Stimulated activated CD4-positive, alpha-beta T cell treated with anti-CD3 and anti-CD28 coated beads, Interleukin-1b, Interleukin-23, amount 100 ng/mL, for 1 hour (primary cell): Measurements from ENCODE around the gene IFT88.
"Not testable (repeated sequence)": the region's sequence is repeated elsewhere in the genome, so short reads cannot be mapped to it uniquely, and the experiment has no call there.

ENCODE experiments used
- DNase-seq, 2 donors: peaks; one replicate each; pipeline ENCODE4 v3.0.0-alpha.2; 2020; ENCODE audit warnings: low read depth in 2 of 2

IFT88 gene

DNA sequence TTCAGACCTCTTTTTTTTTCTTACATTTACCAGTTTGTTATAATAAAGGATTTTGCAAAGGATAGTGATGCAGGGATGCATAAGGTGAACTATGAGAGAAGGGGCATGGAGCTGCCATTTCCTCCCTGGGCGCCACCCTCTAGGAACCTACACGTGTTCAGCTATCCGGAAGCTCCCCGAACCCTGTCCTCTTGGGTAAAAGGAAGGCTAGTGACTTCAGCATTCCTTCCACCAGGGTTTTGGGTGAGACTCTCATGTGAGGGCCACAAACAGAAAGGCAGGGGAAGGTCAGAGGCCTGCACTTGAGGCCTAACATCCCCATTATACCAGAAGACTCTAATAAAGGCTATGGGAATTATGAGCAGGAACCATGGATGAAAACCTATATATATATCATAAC lies 57.3 kb downstream of the IFT88 start:
- no peak for DNase-seq

DNA sequence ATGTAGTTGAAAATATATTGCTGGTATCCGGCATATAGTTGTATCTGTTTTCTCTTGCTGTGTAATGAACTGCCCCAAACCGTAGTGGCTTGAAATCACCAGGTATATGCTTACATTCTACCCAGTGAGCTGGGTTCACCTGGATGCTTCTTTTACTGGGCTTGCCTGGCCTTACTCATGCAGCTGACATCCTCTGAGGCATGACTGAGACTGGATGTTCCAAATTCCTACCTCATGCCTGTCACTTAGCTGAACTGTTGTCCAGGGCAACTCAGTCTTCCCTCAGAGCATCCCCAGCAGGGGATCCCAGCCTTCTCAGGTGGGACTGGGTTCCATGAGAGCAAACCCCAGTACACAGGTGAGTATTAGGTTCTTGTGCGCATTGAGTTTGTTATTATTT lies 66.8 kb downstream of the IFT88 start:
- DNase-seq = no peak

DNA sequence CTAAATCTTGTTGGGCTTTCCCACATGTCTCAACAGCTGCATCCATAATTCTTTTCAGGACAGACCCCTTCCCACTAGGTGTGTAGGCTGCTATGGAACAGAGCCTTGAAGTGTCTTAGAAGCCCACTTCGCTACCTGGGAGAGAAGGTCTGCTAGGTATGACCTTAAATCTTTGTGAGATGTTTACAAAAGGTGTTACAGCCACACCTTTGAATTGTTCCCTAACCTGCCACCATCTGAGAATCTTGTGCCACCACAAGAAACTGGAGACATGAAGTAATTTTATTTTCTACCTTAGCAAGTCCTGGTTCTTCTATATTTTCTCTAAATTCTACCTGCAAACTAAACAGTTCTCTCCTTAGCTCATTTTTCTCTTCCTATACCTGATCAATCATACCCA lies 69.1 kb downstream of the IFT88 start:
- DNase-seq = no peak

DNA sequence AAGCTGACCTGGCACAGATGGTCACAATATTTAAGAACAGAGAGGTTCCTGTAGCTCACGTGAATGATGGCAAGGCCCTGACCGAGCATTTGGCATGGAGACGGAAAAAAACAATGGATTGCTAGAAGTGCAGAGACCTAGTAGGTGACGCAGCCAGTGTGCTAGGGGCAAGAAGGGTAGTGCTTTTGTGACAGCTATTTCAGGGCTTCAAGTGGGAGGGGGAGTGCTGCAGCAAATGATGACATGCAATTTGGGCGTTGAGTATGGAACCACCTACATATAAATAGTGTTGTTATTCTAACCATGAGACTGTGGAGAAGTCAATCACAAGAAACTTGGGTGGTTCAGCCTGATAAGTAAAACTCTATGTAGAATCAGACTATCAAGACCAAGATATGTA lies 70.9 kb downstream of the IFT88 start:
- no peak for DNase-seq

DNA sequence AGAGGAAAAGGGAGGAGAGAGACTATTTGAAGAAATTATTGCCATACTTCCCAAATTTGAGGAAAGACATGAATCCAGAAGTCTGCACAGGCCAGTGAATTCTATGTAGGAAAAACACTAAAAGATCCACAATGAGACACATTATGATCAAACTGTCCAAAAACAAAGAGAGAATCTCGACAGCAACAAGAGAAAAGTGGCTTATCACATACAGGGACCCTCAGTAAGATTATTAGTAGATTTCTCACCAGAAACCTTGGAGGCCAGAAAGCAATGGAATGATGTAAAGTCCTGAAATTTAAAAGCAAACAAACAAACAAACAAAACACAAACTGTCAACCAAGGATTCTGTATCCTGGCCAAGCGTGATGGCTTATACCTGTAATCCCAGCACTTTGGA lies 80.8 kb downstream of the IFT88 start:
- DNase-seq = no peak

DNA sequence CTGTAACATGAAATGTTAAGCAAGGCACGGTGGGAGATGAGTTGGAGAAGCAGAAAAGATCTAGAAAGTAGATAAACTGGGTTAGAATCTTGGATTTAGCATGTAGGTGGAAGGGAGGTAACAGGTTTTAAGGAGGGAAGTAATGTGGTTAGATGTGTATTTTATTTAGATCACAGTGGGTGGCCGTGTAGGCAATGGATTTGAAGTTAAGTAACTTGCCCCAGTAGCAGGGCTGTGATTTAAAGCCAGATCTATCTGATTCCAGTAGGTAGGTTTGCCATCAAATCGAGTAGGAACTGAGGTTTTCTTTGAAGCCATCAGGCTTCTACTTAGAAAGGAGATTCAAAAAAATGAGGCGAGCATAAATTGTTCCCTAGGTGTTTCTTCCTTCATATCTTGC lies 86.0 kb downstream of the IFT88 start:
- DNase-seq = no peak

DNA sequence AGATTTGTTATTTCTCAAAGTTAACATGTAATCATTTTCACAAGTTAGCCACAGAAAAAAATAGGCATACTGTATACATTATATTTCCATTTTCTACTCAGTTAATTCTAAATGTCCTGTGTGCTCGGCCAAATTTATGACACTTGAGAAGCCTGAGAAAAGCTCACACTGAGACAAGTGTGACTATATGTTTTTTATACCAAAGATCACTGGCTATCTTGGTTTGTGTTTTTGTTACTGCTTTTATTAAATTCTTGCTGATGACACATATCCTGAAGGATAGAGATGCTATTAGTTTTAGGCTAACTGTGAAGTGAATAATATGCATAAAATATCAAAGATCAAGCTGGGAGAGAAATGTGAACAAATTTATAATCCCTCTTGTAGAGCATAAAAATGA lies 87.2 kb downstream of the IFT88 start:
- no peak for DNase-seq

DNA sequence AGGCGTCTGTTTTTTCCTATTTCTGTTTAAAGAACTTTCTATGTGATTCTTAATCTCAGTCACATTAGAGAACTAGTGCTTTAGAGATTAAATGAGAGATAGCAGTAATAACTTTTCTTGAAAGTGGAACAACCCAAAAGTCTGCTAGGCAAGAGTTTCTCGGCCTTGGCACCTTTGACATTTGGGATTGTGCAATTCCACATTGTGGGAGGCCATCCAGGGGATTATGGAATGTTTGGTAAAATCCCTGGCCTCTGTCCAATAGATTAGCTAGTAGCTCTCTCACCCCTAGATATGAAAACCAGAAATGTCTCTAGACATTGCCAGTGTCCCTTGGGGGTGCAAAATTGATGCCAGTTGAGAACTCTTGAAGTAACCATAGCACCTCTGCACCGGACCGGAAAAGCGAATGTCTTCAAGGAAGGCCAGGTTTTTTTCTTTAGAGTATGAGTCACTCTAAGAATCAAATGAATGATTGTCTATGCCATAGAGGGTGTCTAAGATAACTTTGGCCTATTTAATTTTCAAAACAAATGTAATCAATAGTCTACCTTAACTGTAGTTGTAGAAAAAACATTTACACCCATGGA lies 91.6 kb downstream of the IFT88 start:
- no peak for DNase-seq

DNA sequence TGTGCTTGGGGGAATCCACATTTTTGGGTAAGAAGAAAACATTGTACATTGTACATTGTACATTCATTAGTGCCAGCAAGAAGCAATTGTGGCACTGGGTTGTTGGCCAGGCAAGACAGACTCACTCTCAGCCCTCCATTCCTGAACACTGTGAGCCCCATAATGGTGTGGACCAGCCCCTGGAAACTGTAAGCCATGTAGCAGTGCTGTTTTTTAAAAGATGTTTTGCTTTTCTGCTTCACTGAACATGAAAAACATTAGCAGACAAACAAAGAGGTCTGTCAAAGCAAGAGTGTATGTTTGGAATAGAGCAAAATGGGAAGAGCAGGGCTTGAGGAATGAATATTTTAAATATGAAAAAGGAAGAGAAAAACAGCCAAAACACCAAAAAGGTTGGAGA lies 97.4 kb downstream of the IFT88 start:
- no peak for DNase-seq

DNA sequence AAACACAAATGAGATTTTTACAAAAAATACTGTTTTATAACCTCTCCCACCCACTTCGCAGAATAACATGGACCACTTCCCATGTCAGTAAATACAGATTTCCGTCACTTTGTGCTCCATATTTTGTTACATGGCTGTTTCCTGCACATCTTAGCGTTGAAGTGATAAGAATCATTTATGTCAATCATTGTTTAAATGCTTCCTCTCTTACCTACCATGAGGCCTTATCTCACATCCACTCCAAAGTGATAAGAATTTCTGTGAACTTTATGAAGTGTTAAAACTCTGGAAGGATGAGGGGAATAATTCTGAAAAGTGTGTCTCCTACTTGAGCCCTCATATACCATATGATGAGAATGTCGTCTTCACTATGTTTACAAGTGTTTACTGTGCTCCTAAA lies 100.0 kb downstream of the IFT88 start:
- DNase-seq = no peak

DNA sequence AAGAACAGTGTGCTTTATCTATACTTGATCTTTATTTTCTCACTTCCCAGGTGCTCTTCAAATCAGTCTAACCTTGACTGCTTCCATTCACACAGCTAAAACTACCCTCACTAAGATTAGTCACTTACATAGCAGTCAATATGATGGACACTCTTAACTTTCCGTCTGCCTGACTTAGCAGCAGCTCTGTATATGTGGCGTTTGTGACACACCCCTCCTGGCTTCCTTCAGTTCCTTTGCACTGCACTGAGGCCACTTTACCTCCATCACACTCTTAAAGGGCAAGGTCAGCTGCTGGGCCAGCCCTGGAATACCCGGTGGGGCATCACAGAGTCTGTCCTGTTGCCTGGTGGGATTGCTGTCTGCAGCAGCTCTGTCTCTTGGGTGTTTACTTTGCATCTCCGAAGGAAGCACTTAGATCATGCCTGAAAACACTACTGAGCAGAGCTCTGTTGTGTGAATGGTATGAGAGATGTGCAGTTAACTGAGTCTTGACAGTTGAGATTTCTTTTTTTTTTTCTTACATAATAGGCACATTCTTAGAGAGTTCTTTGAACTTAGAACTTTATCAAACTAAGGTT lies 101.0 kb downstream of the IFT88 start:
- DNase-seq = no peak

DNA sequence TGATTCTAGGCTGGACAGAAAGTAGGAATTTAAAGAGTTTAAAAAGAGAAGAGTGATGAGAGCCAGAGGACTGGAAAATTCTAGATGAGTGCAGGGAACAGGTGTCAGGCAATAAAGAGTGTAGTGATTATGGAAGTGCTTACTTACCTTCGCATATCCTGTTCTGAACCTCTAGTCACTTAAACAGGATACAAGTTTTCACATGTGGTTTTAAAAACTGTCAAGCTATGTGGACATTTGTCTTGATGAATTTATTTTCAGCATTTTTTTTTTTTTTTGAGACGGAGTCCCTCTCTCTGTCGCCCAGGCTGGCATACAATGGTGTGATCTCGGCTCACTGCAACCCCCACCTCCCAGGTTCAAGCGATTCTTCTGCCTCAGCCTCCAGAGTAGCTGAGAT lies 102.2 kb downstream of the IFT88 start:
- no peak for DNase-seq

DNA sequence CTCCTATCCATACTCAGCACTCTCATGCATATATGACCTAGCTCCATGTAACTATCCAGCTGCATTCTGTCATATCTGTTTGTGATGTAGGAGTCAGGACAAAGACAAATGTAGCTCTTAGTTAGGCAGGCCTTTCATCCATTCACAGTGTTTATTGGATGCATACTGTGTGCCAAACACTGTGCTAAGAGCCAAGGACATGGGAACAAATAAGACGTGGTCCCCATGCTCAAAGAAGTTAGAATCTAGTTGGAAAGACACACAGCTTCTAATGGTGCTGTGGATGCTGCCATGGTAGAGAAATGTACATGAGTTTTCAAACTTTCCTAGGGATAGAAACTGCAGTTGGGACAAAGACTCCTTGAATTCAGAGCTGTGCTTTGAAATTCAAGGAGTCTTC lies 104.8 kb downstream of the IFT88 start:
- no peak for DNase-seq

DNA sequence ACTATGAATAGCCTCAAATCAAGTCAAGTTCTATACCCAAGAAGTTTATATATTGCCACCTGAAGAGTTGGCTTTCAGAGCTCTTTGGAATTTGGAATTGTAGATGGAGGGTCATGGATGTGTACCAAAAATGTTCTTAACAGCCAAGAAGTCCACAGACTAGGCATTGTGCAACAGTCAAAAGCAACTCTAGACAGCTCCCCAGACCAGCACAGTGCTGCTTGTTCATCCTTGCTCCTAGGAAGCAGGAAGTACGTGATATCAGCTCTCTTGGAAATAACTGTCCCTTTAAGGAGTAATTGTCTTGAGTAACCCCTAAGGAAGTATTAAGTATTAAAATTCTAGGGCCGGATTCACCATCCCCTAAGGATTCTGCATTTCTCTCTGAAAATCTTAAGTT lies 105.8 kb downstream of the IFT88 start:
- DNase-seq = no peak

DNA sequence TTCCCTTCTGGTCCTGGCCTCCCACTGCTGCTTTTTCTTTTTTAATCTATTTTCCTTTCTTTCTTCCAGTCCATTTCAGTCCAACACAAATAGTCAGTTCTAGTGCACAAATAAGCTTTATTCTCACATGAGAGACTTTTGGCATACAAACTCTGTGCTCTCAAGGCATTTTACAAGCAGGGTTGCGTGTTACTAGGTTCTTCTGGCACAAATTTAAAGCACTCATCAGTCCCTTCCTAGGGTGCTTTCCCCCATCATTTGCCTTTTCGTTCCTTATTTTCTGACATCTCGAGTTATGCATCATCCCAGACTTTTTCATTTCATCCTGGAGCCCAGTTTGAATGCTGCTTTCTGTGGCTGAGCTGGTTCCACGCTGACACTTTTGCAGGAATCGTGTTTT lies 106.8 kb downstream of the IFT88 start:
- no peak for DNase-seq

DNA sequence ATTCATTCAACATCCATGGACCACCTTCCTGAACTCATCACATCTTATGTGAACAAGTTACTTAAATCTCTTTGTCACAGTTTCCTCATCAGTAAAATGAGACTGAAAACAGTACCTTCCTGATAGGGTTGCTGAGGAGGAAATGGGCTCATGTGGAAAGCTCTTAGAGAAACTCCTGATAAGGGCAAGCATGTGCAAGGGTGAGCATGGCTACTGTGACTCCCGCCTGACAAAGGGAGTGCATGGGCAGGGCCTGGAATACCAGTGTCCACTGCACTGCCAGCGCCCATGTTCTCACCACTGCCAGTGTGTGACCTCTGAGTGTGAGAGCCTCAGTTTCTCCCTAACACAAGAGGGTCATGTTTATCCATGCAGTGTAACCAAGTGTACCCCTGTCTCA lies 109.3 kb downstream of the IFT88 start:
- no peak for DNase-seq

DNA sequence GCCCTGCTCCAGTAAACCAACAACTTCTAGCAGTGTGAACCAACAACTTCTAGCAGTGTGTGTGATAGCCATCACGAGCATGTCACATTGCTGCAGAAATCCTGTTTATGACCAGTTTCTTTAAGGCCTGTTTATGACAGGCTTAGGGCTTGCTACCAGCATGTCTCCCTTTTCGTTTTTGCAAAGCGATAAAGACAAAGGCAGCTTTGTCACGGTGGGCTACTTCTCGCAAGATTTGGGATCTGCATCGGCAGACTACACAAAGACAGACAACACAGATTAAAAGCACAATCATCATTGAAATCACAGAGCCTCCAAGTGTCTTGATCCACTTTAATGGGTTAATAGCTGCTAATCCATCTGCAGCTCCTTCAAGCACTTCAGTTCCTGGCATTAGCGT lies 111.6 kb downstream of the IFT88 start:
- not testable (repeated sequence) for DNase-seq

DNA sequence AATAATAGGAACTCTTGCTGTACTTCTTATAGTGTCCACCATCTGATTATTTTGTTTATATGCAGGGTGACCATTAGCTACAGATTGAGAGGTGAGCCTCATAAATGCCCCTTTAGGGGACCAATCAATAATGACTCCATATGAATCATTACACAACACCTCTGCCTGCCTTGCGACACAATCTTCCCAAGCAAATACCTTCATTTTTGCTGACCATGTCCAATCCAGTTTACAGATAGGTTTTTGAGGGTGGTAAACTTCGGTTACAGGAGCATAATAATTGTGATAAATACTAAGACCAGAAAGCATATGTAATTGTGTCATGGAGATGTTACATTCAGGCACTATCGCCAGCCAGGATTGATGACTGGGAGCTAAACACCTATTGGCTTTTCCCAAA lies 112.9 kb downstream of the IFT88 start:
- DNase-seq = no peak

DNA sequence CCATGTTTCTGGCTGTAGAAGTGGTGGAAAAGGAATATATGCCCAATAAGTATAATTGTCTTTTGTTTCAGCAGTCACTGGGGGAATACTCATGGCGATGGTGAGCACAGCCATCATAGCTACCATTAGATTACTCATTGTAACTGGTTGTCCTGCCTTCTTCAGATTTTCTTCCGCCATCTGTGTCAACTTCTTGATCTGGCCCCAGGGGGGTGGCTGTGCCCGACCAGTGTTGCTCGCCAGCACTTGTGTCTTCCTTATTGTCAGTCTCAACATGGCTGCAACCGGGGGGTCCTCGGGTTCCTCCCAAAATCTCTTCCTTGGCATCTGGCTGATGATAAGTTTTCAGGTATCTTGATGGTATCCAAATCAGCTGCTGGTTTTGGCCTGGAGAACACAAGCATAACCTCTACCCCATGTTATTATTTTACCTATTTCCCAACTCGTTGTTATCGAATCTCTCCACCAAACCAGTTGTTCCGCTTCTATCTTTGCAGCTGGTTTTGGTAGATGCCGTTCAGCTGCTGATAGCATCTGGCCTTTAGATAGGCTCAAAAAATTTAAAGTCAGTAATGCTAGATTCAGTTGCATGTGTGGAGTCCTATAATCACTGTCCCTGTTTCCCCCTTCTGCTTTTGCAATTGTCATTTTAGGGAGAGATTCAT lies 113.6 kb downstream of the IFT88 start:
- no peak for DNase-seq

DNA sequence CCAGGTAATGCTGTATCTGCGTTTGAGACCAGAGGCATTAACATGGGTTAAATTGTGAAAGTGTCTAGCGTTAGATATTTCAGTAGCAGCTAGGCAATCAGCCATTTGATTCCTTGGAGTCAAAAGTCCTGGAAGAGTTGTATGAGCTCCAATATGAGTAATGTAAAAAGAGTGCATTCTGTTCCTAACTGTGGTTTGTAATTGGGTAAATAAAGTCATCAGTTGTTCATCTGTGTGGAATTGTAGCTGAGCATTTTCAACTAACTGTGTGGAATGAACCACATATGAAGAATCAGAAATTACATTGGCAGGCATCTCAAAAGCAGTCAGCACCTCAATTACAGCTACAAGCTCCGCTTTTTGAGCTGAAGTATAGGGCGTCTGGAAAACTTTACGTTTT lies 114.5 kb downstream of the IFT88 start:
- DNase-seq = not testable (repeated sequence)

DNA sequence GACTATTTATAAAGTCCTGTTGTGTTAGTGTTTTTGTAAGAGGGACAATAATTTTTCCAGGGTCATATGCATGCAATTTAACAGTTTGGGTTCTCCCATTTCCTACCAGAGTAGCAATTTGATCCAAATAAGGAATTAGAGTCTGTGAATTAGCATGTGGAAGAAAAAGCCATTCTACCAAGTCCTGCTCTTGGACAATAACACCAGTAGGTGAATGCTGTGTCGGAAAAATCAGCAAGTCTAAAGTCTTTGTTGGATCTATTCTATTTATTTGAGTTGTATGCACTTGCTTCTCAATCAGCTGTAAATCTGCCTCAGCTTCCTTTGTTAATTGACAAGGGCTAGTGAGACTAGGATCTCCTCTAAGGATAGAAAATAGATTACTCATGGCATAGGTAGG lies 115.1 kb downstream of the IFT88 start:
- DNase-seq = no peak

DNA sequence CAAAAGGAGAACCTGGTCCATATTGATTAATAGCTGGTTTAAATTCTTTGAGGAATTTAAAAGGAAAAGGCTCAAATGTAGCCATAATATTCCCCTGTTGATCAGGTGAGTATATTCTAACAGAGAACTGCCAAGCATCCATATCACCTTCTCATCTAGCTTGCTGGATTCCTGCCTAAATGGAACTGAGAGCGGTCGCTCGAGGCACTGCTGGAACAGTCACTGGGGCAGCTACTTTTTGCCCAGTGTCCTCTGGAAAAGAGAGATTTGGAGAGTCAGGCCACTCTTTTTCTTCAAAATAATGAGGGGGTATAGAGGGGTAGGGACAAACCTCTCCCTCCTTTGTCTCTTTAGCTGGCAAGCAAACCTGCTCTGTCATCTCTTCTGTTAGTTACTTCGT lies 117.1 kb downstream of the IFT88 start:
- no peak for DNase-seq

DNA sequence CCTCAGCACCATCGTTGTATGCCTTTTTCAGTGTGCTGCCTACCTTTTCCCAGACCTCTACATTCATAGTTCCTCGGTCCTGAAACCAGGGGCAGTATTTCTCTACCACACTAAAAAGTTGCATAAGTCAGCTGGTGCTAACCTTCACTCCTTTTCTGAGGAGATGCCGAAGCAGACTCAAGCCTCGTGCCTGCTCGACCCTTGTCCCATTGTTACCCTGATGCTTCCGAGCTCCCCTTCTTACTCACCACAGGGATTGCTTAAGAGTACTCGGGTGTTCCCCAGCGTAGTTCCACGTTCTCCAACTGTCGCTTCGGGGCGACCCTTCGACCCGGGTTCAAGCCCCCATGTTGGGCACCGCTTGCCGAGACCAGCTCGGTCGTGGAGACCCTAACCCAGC lies 117.6 kb downstream of the IFT88 start:
- DNase-seq = no peak

DNA sequence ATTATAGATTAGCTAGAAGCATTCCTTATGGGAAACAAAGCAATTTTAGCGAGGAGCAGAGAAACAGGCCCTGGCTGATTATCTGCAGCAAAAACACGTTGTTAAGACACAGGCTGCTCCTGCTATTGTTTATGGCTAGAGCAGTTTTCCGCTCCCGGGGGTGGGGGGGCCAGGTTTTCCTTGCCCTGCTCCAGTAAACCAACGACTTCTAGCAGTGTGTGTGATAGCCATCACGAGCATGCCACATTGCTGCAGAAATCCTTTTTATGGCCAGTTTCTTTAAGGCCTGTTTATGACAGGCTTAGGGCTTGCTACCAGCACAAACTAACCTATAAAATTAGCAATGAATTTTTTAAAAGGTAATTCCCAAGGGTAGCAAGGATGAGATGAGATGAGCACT lies 118.1 kb downstream of the IFT88 start:
- DNase-seq = no peak
